ENCODE results near the gene FSHB. TPM values are rescaled to one million over a fixed set of nuclear protein-coding genes. Genes with fewer than 3 reads are reported as not detected.

FSHB gene
- total RNA-seq, 2 experiments from 2014 or later = not detected

- no peak for TF ChIP-seq CTCF (IDR thresholded peaks at IDR 0.05)
- ATAC-seq (no peak), DNase-seq (no peak)
- CTCF ChIA-PET = interaction anchor here (1.1 kb wide), 1 partner anchor 61 kb away, joined by 4 read pairs; no protein-coding TSS in a partner anchor
- Mint-ChIP-seq H3K4me3 (no peak overlapping the region), H3K27ac (no peak overlapping the region), H3K4me1 (ENCODE audit: low read depth) (peaks cover 2% of the 10 kb centered on the region), H3K9me3 (no peaks in the 10 kb centered on the region), H3K27me3 (no peaks in the 10 kb centered on the region), H3K36me3 (ENCODE audit: low read depth) (no peaks in the 10 kb centered on the region)
- POLR2A ChIA-PET = no interaction called here
- intact Hi-C loops (cut with micrococcal nuclease) = no loop called here
Observed at GRCh38 chr11:30203850-30204249, 27.0 kb upstream of the FSHB start.

- H3K9me3 Mint-ChIP-seq = no peaks in the 10 kb centered on the region
- H3K27me3 Mint-ChIP-seq = no peaks in the 10 kb centered on the region
- POLR2A ChIA-PET = no interaction called here
- intact Hi-C loops (cut with micrococcal nuclease) = no loop called here
- no peaks in the 10 kb centered on the region for H3K36me3 Mint-ChIP-seq (ENCODE audit: low read depth)
- H3K27ac Mint-ChIP-seq = no peak overlapping the region
- peaks cover 2% of the 10 kb centered on the region for H3K4me1 Mint-ChIP-seq (ENCODE audit: low read depth)
- no peak for ATAC-seq
- no peak for TF ChIP-seq CTCF (IDR thresholded peaks at IDR 0.05)
- no peak overlapping the region for H3K4me3 Mint-ChIP-seq
- CTCF ChIA-PET = interaction anchor here (3.8 kb wide), 1 partner anchor 10 kb away, joined by 13 read pairs; no protein-coding TSS in a partner anchor
- DNase-seq = no peak
Observed at GRCh38 chr11:30206249-30206996, 24.4 kb upstream of the FSHB start.

GRCh38 chr11:30210357-30210756, 20.5 kb upstream of the FSHB start:
- no peak overlapping the region for H3K27ac Mint-ChIP-seq
- intact Hi-C loops (cut with micrococcal nuclease) = no loop called here

GRCh38 chr11:30216534-30216933, 14.3 kb upstream of the FSHB start:
- H3K36me3 Mint-ChIP-seq (ENCODE audit: low read depth) = no peaks in the 10 kb centered on the region
- H3K9me3 Mint-ChIP-seq = no peaks in the 10 kb centered on the region
- CTCF ChIA-PET = interaction anchor here (1.8 kb wide), 1 partner anchor 20 kb away, joined by 7 read pairs; no protein-coding TSS in a partner anchor

More at GRCh38 chr11:30210357-30210756, 20.5 kb upstream of the FSHB start:
- DNase-seq = no peak
- Mint-ChIP-seq H3K27me3 (no peaks in the 10 kb centered on the region), H3K9me3 (no peaks in the 10 kb centered on the region), H3K36me3 (ENCODE audit: low read depth) (no peaks in the 10 kb centered on the region), H3K4me3 (no peak overlapping the region), H3K4me1 (ENCODE audit: low read depth) (peaks cover 2% of the 10 kb centered on the region)
- no peak for TF ChIP-seq CTCF (IDR thresholded peaks at IDR 0.05)
- ChIA-PET POLR2A (no interaction called here), CTCF (no interaction called here)
- ATAC-seq = no peak

More at GRCh38 chr11:30216534-30216933, 14.3 kb upstream of the FSHB start:
- Mint-ChIP-seq H3K27me3 (peaks cover 5% of the 10 kb centered on the region), H3K4me3 (no peak overlapping the region), H3K4me1 (ENCODE audit: low read depth) (no peaks in the 10 kb centered on the region), H3K27ac (no peak overlapping the region)
- no peak for TF ChIP-seq CTCF (IDR thresholded peaks at IDR 0.05)
- ATAC-seq (no peak), DNase-seq (no peak)
- intact Hi-C loops (cut with micrococcal nuclease) = no loop called here
- POLR2A ChIA-PET = no interaction called here
